WTC11 (cell line): ENCODE data around the gene CEACAM16. TPM values are rescaled to one million over a fixed set of nuclear protein-coding genes. Genes with fewer than 3 reads are reported as not detected.

Source experiments
- ATAC-seq: fragments of 200-7000 bp; cut with Tn5 transposase; 2 replicates; pipeline ENCODE4 v1.10.0; 2021; ENCODE audit warnings: mild to moderate bottlenecking, moderate library complexity
- CTCF ChIA-PET: fragments of 300-600 bp; sonication (Branson Sonifier 250); formaldehyde crosslinking; loops from one replicate; lab custom pipeline; 2021; ENCODE audit warnings: antibody characterized with exemption; lab: Charles Lee
- POLR2A ChIA-PET: fragments of 350-600 bp; sonication (Branson Sonifier 250); formaldehyde crosslinking; loops from one replicate; lab custom pipeline; 2021; ENCODE audit warnings: antibody characterized with exemption; lab: Charles Lee
- DNase-seq: peaks from one replicate; pipeline ENCODE4 v3.0.0; 2021; ENCODE audit warnings: low spot score
- H3K27ac Mint-ChIP-seq: 2 replicates; pipeline ENCODE4 v1.8.0; 2021; ENCODE audit warnings: mixed read lengths
- H3K27me3 Mint-ChIP-seq: 2 replicates; pipeline ENCODE4 v1.8.0; 2021; ENCODE audit warnings: low read depth, mild to moderate bottlenecking, moderate library complexity, mixed read lengths
- H3K36me3 Mint-ChIP-seq: 2 replicates; pipeline ENCODE4 v1.8.0; 2021; ENCODE audit warnings: mixed read lengths
- H3K4me1 Mint-ChIP-seq: 2 replicates; pipeline ENCODE4 v1.8.0; 2022; ENCODE audit warnings: mixed read lengths
- H3K4me3 Mint-ChIP-seq: 2 replicates; pipeline ENCODE4 v1.8.0; 2021; ENCODE audit warnings: mild to moderate bottlenecking, moderate library complexity, mixed read lengths
- H3K9me3 Mint-ChIP-seq: 2 replicates; pipeline ENCODE4 v1.8.0; 2021; ENCODE audit warnings: mixed read lengths
- ELF4 ChIP-seq: sonication (generic); formaldehyde crosslinking; IDR thresholded peaks from 2 replicates; pipeline ENCODE4 v1.8.1; 2022; ENCODE audit warnings: low read depth, mild to moderate bottlenecking, moderate library complexity, missing genetic modification reagents
- ESRRA ChIP-seq: sonication (generic); formaldehyde crosslinking; IDR thresholded peaks from 2 replicates; pipeline ENCODE4 v1.8.1; 2022; ENCODE audit warnings: mild to moderate bottlenecking, missing genetic modification reagents, borderline replicate concordance
- IRF2 ChIP-seq: sonication (generic); formaldehyde crosslinking; IDR thresholded peaks from 2 replicates; pipeline ENCODE4 v1.8.0; 2022; ENCODE audit warnings: low read depth, missing genetic modification reagents, borderline replicate concordance
- JAZF1 ChIP-seq: fragments of 250-450 bp; sonication (Bioruptor Pico); IDR thresholded peaks from 2 replicates; pipeline ENCODE4 v1.9.0; 2021; ENCODE audit warnings: moderate library complexity, mild to moderate bottlenecking, inconsistent platforms
- NFATC4 ChIP-seq: fragments of 250-450 bp; sonication (Bioruptor Pico); IDR thresholded peaks from 2 replicates; pipeline ENCODE4 v1.9.0; 2021; ENCODE audit warnings: mild to moderate bottlenecking
- NFYB ChIP-seq: sonication (generic); formaldehyde crosslinking; conservative IDR thresholded peaks from 2 replicates; pipeline ENCODE4 v1.8.0; 2022; ENCODE audit warnings: low read depth, missing genetic modification reagents
- RELA ChIP-seq: sonication (generic); formaldehyde crosslinking; IDR thresholded peaks from 2 replicates; pipeline ENCODE4 v1.8.1; 2022; ENCODE audit warnings: missing genetic modification reagents, mild to moderate bottlenecking, borderline replicate concordance
- SMAD3 ChIP-seq: sonication (generic); formaldehyde crosslinking; IDR thresholded peaks from 2 replicates; pipeline ENCODE4 v1.8.0; 2022; ENCODE audit warnings: missing genetic modification reagents, mild to moderate bottlenecking, borderline replicate concordance
- SMAD4 ChIP-seq: sonication (generic); formaldehyde crosslinking; IDR thresholded peaks from 2 replicates; pipeline ENCODE4 v1.8.0; 2022; ENCODE audit warnings: mild to moderate bottlenecking, missing genetic modification reagents
- SOX15 ChIP-seq: fragments of 250-450 bp; sonication (Bioruptor Pico); IDR thresholded peaks from 2 replicates; pipeline ENCODE4 v1.9.0; 2021; ENCODE audit warnings: mild to moderate bottlenecking
- ZNF232 ChIP-seq: sonication (generic); formaldehyde crosslinking; IDR thresholded peaks from 2 replicates; pipeline ENCODE4 v1.8.0; 2022; ENCODE audit warnings: mild to moderate bottlenecking, missing genetic modification reagents
- ZNF317 ChIP-seq: sonication (generic); formaldehyde crosslinking; IDR thresholded peaks from 2 replicates; pipeline ENCODE4 v1.8.1; 2023; ENCODE audit warnings: low read depth, mild to moderate bottlenecking, moderate library complexity, missing genetic modification reagents, borderline replicate concordance
- total RNA-seq: library from RNA; stranded (reverse); gene quantifications from 3 replicates; pipeline ENCODE4 v1.2.3, GENCODE V29; 2021
- TF ChIP-seq, protein P1 (sequence below): sonication (generic); formaldehyde crosslinking; IDR thresholded peaks from 2 replicates; pipeline ENCODE4 v1.8.1; 2022; ENCODE audit warnings: mild to moderate bottlenecking, missing genetic modification reagents, moderate library complexity, borderline replicate concordance
- TF ChIP-seq, protein P2 (sequence below): fragments of 250-450 bp; sonication (Bioruptor Pico); IDR thresholded peaks from 2 replicates; pipeline ENCODE4 v1.8.0; 2021; ENCODE audit warnings: mild to moderate bottlenecking
- TF ChIP-seq, protein P3 (sequence below): sonication (generic); formaldehyde crosslinking; IDR thresholded peaks from 2 replicates; pipeline ENCODE4 v1.8.1; 2022; ENCODE audit warnings: missing genetic modification reagents, borderline replicate concordance
- TF ChIP-seq, protein P4 (sequence below): sonication (generic); formaldehyde crosslinking; IDR thresholded peaks from 2 replicates; pipeline ENCODE4 v1.8.1; 2022; ENCODE audit warnings: low read depth, mild to moderate bottlenecking, moderate library complexity, missing genetic modification reagents, borderline replicate concordance
- TF ChIP-seq, protein P5 (sequence below): fragments of 250-450 bp; sonication (Bioruptor Pico); conservative IDR thresholded peaks from 2 replicates; pipeline ENCODE4 v1.9.0; 2021; ENCODE audit warnings: mild to moderate bottlenecking
- TF ChIP-seq, protein P6 (sequence below): sonication (generic); formaldehyde crosslinking; IDR thresholded peaks from 2 replicates; pipeline ENCODE4 v1.8.1; 2023; ENCODE audit warnings: mild to moderate bottlenecking, missing genetic modification reagents, moderate library complexity

The CEACAM16 gene
- total RNA-seq, 1 experiment from 2014 or later: not detected

DNA sequence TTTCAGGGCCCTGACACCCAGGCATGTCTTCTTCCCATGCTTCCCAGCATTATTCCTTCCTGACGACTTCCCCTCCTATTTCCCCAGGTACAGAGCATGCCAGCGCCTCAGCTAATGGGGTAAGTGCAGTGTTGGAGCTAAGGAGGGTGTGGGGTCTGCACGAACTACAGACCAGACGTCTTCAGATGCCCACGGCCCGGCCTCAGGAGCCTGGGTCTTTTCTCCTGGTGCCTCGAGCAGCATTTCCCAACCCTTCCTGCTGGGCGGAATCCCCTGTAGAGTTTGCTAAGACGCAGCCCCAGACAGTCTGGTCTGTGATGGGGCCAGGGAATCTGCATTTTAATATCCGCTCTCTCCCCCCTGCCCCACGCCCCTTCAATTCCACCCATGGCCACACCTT lies 37.7 kb upstream of the CEACAM16 start (continued):
- TF ChIP-seq, protein P1, sequence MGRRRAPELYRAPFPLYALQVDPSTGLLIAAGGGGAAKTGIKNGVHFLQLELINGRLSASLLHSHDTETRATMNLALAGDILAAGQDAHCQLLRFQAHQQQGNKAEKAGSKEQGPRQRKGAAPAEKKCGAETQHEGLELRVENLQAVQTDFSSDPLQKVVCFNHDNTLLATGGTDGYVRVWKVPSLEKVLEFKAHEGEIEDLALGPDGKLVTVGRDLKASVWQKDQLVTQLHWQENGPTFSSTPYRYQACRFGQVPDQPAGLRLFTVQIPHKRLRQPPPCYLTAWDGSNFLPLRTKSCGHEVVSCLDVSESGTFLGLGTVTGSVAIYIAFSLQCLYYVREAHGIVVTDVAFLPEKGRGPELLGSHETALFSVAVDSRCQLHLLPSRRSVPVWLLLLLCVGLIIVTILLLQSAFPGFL (CRISPR knock-in tag): no peak
- TF ChIP-seq, protein P2, sequence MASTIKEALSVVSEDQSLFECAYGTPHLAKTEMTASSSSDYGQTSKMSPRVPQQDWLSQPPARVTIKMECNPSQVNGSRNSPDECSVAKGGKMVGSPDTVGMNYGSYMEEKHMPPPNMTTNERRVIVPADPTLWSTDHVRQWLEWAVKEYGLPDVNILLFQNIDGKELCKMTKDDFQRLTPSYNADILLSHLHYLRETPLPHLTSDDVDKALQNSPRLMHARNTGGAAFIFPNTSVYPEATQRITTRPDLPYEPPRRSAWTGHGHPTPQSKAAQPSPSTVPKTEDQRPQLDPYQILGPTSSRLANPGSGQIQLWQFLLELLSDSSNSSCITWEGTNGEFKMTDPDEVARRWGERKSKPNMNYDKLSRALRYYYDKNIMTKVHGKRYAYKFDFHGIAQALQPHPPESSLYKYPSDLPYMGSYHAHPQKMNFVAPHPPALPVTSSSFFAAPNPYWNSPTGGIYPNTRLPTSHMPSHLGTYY (CRISPR knock-in tag): no peak
- TF ChIP-seq IRF2 (CRISPR knock-in tag): no peak
- TF ChIP-seq ESRRA (CRISPR knock-in tag): no peak

DNA sequence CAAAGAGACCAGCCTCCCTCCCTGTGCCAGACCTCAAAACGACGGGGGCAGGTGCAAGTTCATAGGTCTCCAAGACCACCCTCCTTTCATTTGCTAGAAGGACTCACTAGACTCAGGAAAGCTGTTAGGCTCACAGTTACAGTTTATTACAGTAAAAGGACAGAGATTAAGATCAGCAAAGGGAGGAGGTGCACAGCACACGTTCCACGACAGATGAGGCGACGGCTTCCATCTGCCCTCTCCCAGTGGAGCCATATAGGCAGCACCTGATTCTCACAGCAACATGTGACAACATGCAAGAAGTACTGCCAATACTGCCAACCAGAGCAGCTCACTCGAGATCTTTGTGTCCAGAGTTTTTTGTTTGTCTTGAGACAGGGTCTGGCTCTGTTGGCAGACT lies 37.0 kb upstream of the CEACAM16 start:
- Mint-ChIP-seq H3K27ac (no peak overlapping the region), H3K4me3 (no peak overlapping the region), H3K4me1 (peaks cover 10% of the 10 kb centered on the region), H3K27me3 (no peaks in the 10 kb centered on the region), H3K36me3 (peaks cover 26% of the 10 kb centered on the region), H3K9me3 (no peaks in the 10 kb centered on the region)
- ATAC-seq (no peak), DNase-seq (no peak)
- TF ChIP-seq ELF4 (CRISPR knock-in tag): no peak
- no peak for TF ChIP-seq RELA (CRISPR knock-in tag)
- TF ChIP-seq, protein P3, sequence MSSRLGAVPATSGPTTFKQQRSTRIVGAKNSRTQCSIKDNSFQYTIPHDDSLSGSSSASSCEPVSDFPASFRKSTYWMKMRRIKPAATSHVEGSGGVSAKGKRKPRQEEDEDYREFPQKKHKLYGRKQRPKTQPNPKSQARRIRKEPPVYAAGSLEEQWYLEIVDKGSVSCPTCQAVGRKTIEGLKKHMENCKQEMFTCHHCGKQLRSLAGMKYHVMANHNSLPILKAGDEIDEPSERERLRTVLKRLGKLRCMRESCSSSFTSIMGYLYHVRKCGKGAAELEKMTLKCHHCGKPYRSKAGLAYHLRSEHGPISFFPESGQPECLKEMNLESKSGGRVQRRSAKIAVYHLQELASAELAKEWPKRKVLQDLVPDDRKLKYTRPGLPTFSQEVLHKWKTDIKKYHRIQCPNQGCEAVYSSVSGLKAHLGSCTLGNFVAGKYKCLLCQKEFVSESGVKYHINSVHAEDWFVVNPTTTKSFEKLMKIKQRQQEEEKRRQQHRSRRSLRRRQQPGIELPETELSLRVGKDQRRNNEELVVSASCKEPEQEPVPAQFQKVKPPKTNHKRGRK (CRISPR knock-in tag): no peak
- no peak for TF ChIP-seq ZNF232
- CTCF ChIA-PET: interaction anchor here (1.0 to 6.5 kb wide), 5 partner anchors 25 to 109 kb away, joined by 3 to 44 read pairs (median 6); no protein-coding TSS in a partner anchor
- POLR2A ChIA-PET: no interaction called here

DNA sequence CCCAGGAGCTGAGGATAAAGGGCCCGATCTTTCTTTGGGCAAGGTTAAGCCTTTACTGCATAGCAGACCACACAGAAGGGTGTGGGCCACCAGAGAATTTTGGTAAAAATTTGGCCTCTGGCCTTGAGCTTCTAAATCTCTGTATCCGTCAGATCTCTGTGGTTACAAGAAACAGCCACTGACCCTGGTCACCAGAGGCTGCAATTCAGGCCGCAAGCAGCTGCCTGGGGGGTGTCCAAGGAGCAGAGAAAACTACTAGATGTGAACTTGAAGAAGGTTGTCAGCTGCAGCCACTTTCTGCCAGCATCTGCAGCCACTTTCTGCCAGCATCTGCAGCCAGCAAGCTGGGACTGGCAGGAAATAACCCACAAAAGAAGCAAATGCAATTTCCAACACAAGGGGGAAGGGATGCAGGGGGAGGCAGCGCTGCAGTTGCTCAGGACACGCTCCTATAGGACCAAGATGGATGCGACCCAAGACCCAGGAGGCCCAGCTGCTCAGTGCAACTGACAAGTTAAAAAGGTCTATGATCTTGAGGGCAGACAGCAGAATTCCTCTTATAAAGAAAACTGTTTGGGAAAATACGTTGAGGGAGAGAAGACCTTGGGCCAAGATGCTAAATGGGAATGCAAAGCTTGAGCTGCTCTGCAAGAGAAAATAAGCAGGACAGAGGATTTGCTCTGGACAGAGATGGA lies 36.1 kb upstream of the CEACAM16 start:
- H3K9me3 Mint-ChIP-seq: no peaks in the 10 kb centered on the region
- POLR2A ChIA-PET: interaction anchor here (0.5 to 0.6 kb wide), 2 partner anchors 102 to 109 kb away, joined by 3 to 4 read pairs; no protein-coding TSS in a partner anchor
- ATAC-seq (no peak), DNase-seq (no peak)
- no peak overlapping the region for H3K4me3 Mint-ChIP-seq
- no peak for TF ChIP-seq SMAD3 (CRISPR knock-in tag)
- TF ChIP-seq, protein P4, sequence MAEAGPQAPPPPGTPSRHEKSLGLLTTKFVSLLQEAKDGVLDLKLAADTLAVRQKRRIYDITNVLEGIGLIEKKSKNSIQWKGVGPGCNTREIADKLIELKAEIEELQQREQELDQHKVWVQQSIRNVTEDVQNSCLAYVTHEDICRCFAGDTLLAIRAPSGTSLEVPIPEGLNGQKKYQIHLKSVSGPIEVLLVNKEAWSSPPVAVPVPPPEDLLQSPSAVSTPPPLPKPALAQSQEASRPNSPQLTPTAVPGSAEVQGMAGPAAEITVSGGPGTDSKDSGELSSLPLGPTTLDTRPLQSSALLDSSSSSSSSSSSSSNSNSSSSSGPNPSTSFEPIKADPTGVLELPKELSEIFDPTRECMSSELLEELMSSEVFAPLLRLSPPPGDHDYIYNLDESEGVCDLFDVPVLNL (CRISPR knock-in tag): no peak
- TF ChIP-seq, all 79 proteins: peak for 0
- Mint-ChIP-seq H3K36me3 (peaks cover 22% of the 10 kb centered on the region), H3K27me3 (no peaks in the 10 kb centered on the region), H3K4me1 (peaks cover 13% of the 10 kb centered on the region), H3K27ac (no peak overlapping the region)
- CTCF ChIA-PET: interaction anchor here (0.6 to 6.5 kb wide), 13 partner anchors 8 to 121 kb away, joined by 3 to 44 read pairs (median 3); no protein-coding TSS in a partner anchor

DNA sequence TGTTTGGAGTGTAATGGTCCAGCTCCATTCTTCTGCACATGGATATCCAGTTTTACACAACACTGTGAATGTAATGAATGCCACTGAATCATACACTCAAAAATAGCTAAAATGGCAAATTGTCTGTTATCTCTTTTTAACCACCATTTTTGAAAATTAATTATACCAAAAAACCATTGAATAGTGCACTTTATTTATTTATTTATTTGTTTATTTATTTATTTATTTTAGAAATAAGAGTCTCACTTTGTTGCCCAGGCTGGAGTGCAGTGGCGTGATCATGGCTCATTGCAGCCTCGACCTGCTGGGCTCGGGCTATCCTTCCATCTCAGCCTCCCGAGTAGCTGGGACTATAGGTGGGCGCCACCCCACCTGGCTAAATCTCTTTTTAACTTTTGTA lies 35.0 kb upstream of the CEACAM16 start:
- Mint-ChIP-seq H3K4me3 (no peak overlapping the region), H3K36me3 (peaks cover 11% of the 10 kb centered on the region), H3K27me3 (no peaks in the 10 kb centered on the region), H3K9me3 (no peaks in the 10 kb centered on the region), H3K4me1 (peaks cover 13% of the 10 kb centered on the region), H3K27ac (no peak overlapping the region)
- POLR2A ChIA-PET: no interaction called here
- CTCF ChIA-PET: interaction anchor here (0.5 to 6.5 kb wide), 7 partner anchors 10 to 107 kb away, joined by 3 to 44 read pairs (median 6); no protein-coding TSS in a partner anchor
- ATAC-seq (no peak), DNase-seq (no peak)
- TF ChIP-seq ZNF317 (CRISPR knock-in tag) (no peak), SOX15 (no peak), NFYB (CRISPR knock-in tag) (no peak), SMAD4 (no peak), NFATC4 (CRISPR knock-in tag) (no peak), JAZF1 (CRISPR knock-in tag) (no peak)
- TF ChIP-seq, protein P5, sequence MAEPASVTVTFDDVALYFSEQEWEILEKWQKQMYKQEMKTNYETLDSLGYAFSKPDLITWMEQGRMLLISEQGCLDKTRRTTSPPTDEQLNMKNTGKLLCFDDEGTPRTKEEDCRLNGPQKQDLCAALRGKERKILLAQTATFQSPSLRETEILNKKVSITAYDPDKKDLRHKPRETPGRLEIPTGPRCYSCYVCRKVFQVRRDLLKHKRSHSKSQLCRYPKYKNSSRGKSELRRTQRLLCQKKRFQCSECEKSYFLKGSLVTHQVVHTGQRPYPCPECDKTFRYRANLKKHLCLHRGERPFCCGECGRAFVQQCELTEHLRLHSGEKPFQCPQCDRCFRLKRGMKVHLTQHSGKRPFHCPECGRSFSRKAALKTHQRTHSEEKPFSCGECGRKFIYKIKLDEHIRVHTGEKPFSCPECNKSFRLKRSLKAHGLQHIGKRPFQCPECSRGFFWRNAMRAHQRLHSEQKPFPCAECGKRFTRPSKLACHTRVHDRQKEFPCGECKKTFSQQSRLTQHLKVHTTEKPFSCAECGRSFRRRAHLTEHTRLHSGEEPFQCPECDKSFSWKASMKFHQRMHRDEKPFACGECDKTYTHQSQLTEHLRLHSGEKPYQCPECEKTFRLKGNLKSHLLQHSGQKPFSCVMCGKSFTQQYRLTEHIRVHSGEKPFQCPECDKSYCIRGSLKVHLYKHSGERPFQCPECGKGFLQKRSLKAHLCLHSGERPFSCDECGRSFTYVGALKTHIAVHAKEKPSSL (CRISPR knock-in tag): no peak
- TF ChIP-seq, protein P2 (CRISPR knock-in tag): no peak
- TF ChIP-seq, protein P6, sequence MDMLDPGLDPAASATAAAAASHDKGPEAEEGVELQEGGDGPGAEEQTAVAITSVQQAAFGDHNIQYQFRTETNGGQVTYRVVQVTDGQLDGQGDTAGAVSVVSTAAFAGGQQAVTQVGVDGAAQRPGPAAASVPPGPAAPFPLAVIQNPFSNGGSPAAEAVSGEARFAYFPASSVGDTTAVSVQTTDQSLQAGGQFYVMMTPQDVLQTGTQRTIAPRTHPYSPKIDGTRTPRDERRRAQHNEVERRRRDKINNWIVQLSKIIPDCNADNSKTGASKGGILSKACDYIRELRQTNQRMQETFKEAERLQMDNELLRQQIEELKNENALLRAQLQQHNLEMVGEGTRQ (CRISPR knock-in tag): no peak
